NCI-H460 (cell line): ENCODE measurements around the gene WWC2. TPM values are rescaled to one million over a fixed set of nuclear protein-coding genes. Genes with fewer than 3 reads are reported as not detected.

Experiments
- DNase-seq: peaks from one replicate; pipeline ENCODE4 v3.0.0-alpha.2; 2016; ENCODE audit warnings: low read depth; ENCODE audit errors: extremely low read depth
- polyA plus RNA-seq: library from polyadenylated mRNA; depleted of rRNA; stranded (reverse); fragments of >200 nt; gene quantifications from 2 replicates; pipeline ENCODE4 v1.2.3, GENCODE V29; 2014; cell fraction: nucleus; rRNA removed
- total RNA-seq: library from RNA; depleted of rRNA; stranded (reverse); fragments of >200 nt; shearing (Covaris generic); gene quantifications from 2 replicates; pipeline ENCODE4 v1.2.3, GENCODE V29; 2014; rRNA removed

WWC2 gene
- total RNA-seq: 24.8 and 28.1 TPM in 2 replicates
- polyA plus RNA-seq: 14.9 and 21.2 TPM in 2 replicates

DNA sequence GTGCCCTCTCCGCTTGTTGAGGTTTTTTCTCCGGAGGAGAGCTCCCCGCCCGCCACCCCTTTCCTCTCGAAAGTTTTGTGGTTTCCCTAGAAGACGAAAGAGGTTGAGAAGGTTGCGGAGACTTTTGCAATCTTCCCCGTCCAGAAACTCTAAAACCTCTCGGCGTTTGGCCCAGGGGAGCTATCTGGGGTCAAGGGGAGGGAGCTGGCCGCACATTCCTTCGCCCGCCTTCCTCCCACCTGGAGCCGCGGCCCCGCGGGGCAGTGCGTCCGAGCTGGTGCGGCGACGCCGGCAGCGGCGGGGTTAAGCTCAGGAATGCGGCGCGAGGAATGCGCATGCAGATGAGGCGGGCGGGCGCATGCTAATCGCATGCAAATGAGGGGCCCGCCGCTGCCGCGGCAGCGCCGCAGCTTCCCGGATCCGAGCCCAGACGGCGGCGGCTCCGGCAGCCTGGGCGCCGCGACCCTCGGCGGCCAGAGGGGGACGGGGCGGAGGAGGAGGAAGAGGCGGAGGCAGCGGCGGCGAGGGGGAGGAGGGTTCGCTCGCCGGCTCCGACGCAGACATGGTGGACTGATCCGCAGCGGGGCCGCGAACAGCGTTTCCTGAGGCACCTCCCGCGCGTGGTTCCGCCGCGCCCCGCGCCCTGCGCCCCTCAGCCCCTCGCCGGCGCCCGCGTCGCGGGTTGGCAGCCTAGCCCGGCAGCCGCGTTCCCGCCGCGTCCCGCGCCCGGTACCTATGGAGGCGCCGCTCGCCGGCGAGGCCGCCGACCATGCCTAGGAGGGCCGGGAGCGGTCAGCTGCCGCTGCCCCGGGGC lies at the start of gene WWC2:
TSS of gene WWC2 (plus strand) at position 535 of the 814 bp plus-strand sequence. CDS start at position 770, 235 bp downstream.
- DNase-seq: peak; percentile 74

DNA sequence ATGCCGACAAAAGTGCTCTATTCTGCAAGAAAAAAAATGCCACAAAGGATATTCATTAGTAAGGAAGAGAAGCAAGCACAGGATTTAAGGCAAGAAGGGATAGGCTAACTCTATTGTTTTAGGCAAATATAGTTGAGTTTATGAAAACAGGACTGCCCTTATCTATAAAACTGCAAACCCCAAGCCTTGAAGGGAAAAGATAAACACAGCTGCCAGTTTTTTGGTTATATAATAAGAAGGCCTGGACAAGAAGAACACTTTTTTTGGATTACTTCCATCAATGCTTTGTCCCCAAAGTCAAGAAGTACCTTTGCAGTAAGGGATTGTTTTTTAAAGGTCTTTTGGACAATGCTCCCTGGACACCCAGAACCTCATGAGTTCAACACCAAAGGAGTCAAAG lies 45.4 kb upstream of the WWC2 start:
- DNase-seq: no peak

DNA sequence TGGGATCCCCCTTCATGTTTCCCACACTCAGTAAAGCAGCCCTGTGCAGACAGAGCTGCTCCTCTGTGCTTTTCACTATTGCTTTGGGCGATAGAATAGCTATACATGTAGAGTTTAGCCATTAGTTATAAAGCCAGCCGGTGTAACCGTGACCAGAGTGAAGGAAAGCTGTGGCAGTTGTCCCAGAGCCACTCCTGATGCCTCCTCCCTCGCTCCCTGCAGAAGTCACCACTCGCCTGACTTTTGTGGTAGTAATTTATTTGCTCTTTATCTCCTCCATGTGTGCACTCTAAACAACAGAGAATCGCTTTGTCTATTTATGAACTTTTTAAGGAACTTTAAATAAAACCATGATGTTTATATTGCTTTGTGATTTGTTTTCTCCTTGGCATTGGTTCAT lies 41.8 kb upstream of the WWC2 start:
- DNase-seq: no peak

DNA sequence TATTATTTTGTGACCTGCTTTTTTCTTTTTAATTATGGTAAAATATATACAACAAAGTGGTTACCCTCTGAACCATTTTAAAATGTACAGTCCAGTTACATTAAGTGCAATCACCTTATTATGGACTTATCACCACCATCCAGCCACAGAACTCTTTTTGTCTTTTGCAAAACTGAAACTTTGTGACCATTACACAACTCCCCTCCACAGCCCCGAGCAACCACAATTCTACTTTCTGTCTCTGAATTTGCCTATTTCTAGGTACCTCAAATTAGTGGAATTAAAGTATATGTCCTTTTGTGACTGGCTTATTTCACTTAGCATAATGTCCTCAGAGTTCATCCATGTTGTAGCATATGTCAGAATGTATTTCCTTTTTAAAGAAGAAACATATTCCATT lies 39.3 kb upstream of the WWC2 start:
- DNase-seq: no peak

DNA sequence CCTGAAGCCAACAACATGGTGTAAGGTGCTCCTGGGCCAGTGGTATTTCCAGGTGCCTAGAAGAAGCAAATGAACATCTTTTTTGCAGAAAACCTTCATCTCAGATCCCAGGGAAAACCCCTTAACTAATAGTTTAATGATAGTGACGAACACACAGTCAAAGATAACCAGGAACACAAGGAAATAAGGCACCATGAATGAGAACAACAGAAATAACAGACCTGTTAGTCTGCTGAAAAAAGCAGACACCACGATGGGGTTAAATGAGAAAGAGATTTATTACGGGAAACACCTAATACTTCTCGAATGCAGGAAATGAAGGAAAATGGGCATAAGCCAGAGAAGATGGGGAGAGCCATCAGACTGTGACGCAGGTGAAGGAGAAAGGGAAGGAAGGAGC lies 30.6 kb upstream of the WWC2 start:
- no peak for DNase-seq

DNA sequence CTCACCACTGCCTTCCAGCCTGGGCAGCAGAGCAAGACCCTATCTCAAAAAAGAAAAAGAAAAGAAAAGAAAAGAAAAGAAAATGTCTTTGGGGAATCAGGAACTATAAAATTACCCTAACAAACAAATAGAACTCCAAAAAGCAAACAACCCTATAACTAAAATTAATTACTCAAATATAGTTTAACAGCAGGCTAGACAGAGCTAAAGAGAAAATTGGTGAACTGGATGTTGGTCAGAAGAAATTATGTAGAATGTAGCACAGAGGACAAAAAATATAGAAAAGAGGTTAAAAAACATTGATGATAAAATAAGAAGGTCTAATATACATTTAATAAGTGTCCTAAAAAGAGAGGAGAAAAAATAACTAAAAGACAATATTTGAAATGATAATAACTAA lies 27.8 kb upstream of the WWC2 start:
- DNase-seq: no peak

DNA sequence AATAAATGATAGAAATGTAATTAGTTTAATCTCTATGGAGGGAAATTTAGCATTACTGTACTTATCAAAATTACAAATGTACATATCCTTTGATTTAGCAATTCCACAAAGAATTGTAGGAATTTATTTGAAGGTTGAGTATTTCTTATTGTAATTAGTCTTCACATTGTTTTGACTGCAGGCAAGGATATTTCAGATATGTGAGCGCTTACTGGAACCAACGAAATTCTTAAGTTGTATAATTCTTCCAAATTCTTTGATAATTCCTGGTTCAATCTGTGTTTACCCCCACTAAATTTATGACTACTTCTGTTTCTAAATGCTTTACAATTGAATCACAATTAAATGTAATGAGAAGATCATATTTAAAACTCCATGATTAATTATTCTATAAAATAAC lies 26.9 kb upstream of the WWC2 start:
- no peak for DNase-seq

DNA sequence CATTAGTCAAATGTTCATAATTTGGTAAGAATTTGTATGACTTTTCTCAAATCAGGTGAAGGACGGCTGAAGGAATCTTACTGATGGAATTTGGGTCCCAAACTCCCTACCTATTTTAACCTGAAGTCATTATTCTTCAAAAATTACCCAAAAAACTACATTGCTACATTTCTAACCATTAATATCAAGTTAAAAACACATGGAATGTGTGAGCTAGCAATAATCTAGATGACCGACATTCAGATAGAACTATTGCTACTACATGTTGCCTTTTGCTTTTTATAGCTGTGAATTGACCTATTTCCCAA lies 25.3 kb upstream of the WWC2 start:
- DNase-seq: no peak

DNA sequence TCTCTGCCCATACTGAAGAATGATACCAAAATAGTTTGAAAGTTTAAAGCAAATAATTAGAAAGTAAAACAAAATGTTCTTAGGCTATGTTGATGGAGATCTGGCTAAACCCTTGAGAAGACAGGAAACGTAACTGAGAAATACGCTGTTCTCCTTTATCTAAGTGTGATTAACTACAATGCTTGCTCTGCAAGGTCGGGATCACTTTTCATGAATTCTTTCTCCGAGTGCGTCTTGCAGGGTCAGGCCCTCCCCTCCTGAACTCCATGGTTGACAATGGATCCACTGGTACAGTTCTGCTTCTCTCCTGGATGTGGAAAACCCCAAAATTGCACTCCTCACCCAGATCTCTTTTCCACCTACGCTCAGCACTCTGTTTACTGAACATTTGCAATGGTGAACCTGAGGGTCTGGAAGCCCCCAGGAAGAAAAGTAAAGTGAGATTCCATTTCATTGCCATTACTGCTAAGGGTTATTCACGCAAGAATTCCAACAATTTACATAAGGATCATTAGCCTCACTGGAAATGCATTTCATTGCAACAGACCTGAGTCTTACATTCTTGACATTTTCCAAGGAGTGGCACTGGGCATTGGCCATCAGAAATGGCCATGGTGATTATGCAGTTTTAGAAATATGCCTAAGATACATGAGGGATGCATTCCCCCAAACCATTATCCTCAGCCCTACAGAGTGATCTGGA lies 24.6 kb upstream of the WWC2 start:
- DNase-seq: no peak

DNA sequence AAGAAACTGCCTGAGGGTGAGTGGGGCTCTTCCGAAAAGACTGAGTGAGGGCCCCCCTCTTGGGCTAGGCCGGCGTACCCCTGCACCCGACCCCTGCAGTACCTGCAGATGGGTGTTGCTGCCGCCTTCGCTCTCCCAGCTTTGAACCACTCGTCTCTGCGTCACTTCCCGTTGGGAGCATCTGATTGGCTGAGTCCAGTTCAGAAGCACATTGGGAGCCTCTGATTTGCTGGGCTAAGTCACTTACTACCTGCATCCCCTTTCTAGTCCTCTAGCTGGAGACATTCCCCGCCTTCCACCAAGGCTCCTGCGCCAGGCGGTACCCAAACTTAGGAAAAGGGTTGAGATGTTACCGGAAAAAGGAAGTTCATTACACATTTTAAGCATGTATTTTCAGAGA lies 20.4 kb upstream of the WWC2 start:
- DNase-seq: no peak

DNA sequence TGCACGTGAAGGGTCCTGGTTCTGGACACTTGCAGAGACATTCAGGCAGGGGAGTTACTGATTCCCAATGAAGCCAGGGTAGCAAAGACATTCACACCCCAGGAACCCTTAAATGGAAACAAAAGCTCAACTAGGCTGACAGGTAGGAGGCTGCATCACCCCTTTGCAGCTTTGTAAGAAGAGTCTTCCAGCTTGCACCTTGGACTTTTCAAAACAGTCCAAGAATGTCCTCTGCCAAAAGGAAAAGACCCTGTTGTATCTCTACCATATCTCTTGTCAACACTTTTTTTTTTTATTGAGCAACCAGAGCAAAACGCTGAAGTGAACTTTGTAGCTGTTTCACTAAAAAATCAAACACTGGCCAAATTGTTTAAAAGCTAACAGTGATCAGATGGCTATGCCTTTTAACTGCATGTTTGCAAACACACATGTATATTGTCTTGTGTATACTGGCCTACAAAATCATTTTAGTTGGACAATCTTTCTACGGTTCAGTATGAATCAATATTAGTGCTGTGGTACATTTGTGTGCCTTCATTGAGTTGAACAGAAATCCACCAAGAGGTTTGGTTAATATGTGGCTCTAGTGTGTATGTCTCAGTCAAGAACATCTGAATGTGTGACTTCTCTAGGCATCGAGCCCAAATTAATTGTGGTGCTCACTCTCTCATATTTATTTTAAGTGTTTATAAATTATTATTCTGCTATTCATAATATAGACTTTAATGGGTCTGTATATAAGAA lies 18.5 kb upstream of the WWC2 start:
- DNase-seq: no peak

DNA sequence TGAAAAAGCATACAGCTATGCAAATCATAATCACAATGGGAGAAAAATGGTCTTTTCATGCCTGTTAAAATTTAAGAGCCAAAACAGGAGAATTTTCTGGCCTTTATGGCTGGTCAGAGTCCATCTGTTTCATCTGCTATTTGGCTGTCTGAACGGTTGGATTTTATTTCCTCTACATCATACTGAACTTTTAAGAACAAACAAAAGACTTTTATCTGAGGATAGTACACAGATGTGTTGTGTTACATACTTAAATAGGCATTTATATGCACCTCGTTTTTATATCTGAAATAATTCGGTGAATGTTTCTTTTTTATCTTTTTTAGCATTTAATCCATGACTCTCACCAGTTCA lies 18.0 kb upstream of the WWC2 start:
- no peak for DNase-seq

DNA sequence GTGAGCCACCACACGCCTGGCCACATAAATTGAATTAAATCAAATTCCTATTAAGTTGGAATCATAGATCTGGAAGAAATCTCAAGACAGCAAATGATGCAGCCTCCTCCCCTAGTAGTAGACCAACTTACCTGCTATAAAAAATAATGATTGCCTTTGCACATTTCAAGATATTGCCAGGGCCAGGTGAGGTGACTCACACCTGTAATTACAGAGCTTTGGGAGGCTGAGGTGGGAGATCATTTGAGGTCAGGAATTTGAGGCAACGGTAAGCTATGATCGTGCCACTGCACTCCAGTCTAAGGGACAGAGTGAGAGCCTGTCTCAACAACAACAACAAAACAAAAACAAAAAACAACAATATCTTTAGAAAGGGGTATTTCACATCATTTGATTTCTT lies 17.0 kb upstream of the WWC2 start:
- no peak for DNase-seq

DNA sequence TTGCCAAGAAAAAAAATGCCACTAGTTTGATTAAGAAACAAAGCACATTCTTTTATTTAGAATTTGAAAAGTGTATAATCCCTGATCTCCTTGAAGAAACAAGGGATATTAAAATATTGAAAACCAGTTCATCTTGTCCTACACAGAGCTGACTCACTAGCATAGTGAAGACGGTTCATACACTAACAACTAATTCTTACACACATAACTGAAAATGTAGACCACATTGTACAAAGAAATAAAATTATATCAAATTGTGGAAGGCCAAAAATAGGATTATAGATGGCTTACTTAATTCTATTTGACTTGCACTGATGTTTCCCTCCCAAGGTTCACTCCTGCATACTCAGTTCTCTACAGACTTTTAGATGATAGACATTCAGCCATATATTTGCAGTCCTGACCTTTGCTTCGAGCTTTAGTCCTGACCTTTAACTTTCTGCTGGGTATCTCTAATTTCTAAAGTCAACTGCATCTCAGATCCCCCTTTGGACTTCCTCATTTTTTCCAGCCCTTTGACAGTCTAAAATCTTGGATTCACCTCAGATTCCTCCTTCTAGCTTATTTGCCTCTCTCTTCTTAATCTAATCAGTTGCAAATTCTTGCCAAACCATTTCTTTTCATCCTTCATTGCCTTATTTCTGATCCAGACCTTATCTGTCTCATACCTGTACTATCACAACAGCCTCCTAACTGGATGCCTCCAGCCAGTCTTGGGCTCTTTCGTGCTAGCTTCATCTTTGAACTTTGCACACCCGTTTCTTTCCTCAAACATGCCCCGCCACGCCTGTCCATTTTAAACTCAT lies 4.5 kb upstream of the WWC2 start:
- DNase-seq: no peak

DNA sequence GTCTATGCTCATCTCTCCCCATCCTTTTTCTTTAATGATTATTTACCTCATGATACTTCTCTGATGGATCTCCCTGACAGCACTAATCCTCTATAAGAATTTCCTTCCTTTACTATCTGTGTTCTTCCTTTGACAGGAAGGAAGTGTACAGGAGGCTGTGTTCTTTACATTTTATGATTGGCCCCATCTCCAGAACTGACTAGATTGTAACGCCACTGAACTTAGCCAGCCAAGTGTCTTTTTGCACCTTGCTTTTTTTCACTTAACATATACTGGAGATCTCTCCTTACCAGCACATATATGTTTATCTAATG lies 3.9 kb upstream of the WWC2 start:
- DNase-seq: no peak

DNA sequence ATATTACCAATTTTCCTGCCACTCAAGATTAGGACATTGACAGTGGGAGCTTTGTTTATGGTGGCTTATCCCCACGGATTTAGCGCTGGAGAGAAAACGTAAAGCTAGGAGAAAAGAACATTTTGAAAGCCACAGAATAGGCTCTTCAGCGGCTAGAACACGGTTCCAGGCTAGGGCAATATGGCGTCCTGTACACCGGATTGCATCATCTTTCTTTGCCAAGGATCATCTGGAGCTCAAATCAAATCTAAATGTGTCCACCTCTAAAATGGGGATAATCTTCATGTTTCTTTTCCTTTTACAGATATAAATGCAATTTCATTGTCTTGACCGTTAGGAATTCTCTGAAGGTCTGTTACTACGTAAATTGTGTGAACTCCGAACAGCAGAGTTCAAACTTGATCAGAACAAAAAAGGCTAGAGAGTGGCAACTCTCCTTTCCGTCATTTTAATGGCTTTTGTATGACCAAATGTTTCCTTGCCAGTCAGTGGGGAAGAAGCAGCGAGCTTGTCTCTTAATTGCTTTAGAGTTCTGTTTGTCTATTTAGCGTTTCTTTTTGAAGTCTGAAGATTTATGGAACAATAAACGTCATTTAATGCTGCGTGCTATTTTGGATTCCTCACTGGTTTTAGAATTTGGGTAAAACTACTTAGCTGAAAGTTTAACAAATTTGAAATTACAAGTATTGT lies 2.6 kb upstream of the WWC2 start:
- DNase-seq: no peak

DNA sequence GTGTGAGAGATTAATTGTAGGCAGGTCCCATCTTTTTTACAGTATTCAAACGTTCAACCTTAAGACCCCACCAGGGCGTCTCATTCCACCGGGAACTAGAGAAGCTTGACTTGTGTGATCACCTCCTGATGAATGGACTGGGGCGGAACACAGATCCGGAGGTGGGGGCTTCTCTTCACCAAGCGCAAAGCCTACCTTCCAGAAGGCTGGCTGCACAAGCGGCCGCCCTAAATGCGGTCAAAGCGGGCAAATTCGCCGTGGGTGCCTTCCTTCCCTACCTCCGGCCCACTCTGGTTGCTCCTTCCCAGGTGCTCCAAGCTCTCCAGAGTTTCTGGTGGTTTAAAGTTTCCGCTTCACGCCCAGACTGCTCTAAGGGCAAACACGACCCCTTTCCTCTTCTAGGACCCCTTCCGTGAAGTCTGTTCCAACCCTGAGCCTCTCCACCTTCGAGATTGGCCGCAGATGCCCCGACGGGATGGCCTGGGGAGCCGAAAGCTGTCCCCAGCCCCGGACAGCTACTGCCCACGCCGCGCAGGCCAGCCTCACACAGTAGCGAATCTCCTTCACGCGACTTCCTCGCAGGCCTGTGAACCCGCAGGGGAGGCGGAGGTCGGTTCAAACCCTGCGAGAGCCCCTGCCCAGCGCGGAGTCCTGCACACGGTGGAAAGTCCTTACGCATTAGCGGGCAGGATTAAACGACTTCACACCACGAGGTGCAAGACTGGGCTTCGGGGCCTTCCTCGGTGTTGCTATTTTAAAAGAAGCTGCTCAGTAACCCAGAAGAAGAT lies 1.6 kb upstream of the WWC2 start:
- DNase-seq: no peak

DNA sequence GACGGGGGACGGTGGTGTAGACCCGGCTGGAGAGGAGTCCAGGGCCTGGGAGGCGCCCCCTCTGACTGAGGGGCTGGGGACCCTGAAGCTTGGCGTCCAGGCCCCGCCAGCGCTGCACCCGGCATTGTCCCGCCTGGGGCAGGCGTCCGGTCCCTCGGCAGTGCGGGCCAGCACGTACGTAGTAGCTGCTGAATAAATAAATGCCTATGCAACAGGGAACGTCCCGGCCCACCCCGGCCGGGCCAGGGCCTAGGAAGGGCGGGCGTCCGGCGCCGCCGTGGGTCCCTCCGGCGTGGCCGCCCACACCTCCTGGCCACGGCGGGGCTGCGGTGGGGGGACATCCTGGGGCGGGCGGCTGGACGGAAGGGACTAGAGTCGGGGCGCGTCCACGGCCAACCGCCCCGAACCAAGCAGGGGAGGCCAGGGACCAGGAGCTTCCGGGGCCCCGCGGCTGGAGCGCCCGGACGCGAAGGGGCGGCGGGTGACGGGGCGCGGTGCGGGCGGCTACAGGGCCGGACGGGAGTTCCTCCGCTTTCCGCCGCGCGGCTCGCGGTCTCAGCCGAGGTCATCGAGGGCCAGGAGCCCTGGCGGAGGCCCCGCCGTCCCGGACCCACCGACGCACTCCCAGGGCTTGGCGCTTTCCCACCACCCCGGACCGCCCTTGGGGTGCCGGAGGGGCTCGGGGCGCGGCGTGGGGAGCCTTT lies 886 bp upstream of the WWC2 start:
- DNase-seq: peak; percentile 18
